Caco-2 (cell line): ENCODE results near the gene WDR11. TPM values are rescaled to one million over a fixed set of nuclear protein-coding genes. Genes with fewer than 3 reads are reported as not detected.

Source experiments
- BruUV-seq: library from RNA; stranded (reverse); fragments of 400-500 nt; replicated peaks from 2 replicates; lab custom pipeline; 2021; lab: Mats Ljungman, UMichigan
- CTCF ChIA-PET: fragments of 300-600 bp; sonication (Branson Sonifier 250); formaldehyde crosslinking; loops from one replicate; lab custom pipeline; 2022; ENCODE audit warnings: antibody characterized with exemption; lab: Charles Lee
- POLR2A ChIA-PET: fragments of 300-600 bp; sonication (Branson Sonifier 250); formaldehyde crosslinking; loops from one replicate; lab custom pipeline; 2022; ENCODE audit warnings: antibody characterized with exemption; lab: Charles Lee
- DNase-seq, 2 experiments: peaks; one replicate each; pipeline versions ENCODE4 v3.0.0 to v3.0.0-alpha.2; 2020 to 2022
- H3K27me3 ChIP-seq: replicated peaks from 2 replicates; pipeline ENCODE4 v1.6.0; 2011; ENCODE audit warnings: low read length; ENCODE audit not compliant: control insufficient read depth, insufficient read depth
- H3K36me3 ChIP-seq: 2 replicates; pipeline ENCODE4 v1.5.1; 2011; ENCODE audit warnings: low read length; ENCODE audit not compliant: control insufficient read depth, insufficient read depth
- H3K4me1 ChIP-seq: fragments of 250-450 bp; sonication (Bioruptor Pico); 2 replicates; pipeline ENCODE4 v1.5.1; 2020; ENCODE audit warnings: mild to moderate bottlenecking
- H3K4me3 ChIP-seq: 2 replicates; pipeline ENCODE4 v1.5.1; 2011; ENCODE audit warnings: low read depth, mild to moderate bottlenecking, control low read depth, low read length
- H3K9me3 ChIP-seq: fragments of 250-450 bp; sonication (Bioruptor Pico); 2 replicates; pipeline ENCODE4 v1.5.1; 2020; ENCODE audit warnings: mild to moderate bottlenecking, moderate library complexity
- H3K27ac Mint-ChIP-seq: one replicate; pipeline ENCODE4 v1.8.0; 2022; ENCODE audit warnings: mixed read lengths; ENCODE audit not compliant: unreplicated experiment
- H3K27me3 Mint-ChIP-seq: one replicate; pipeline ENCODE4 v1.8.0; 2022; ENCODE audit warnings: mixed read lengths; ENCODE audit not compliant: insufficient read depth, unreplicated experiment
- H3K36me3 Mint-ChIP-seq: one replicate; pipeline ENCODE4 v1.8.0; 2022; ENCODE audit warnings: mild to moderate bottlenecking, mixed read lengths; ENCODE audit not compliant: insufficient read depth, unreplicated experiment
- H3K4me1 Mint-ChIP-seq: one replicate; pipeline ENCODE4 v1.8.0; 2022; ENCODE audit warnings: low read depth, mixed read lengths; ENCODE audit not compliant: unreplicated experiment
- H3K4me3 Mint-ChIP-seq: one replicate; pipeline ENCODE4 v1.8.0; 2022; ENCODE audit warnings: mild to moderate bottlenecking, moderate library complexity, mixed read lengths; ENCODE audit not compliant: unreplicated experiment
- H3K9me3 Mint-ChIP-seq: one replicate; pipeline ENCODE4 v1.8.0; 2022; ENCODE audit warnings: mixed read lengths; ENCODE audit not compliant: unreplicated experiment
- CTCF ChIP-seq, 2 experiments: fragments of 200-600 bp in 1 of 2; IDR thresholded peaks; 1 replicate in 1 of 2; 2 replicates in 1 of 2; pipeline versions ENCODE4 v1.5.1 to v1.8.0; 2011 to 2022; ENCODE audit warnings: antibody characterized with exemption in 1 of 2, control low read depth in 1 of 2, inconsistent platforms in 1 of 2, low read depth in 1 of 2, low read length in 1 of 2, mild to moderate bottlenecking in 1 of 2, moderate library complexity in 1 of 2; ENCODE audit not compliant: insufficient read depth in 1 of 2, severe bottlenecking in 1 of 2, unreplicated experiment in 1 of 2
- intact Hi-C: fragments of 100-400 bp; cut with micrococcal nuclease; formaldehyde crosslinking; loops from one replicate; pipeline ENCODE4 v1.10.0; 2022; ENCODE audit not compliant: unreplicated experiment
- total RNA-seq: library from RNA; stranded (reverse); gene quantifications from 2 replicates; pipeline ENCODE4 v1.2.3, GENCODE V29; 2022

The WDR11 gene
- total RNA-seq, 1 experiment from 2014 or later = 59.2 TPM

GRCh38 chr10:120931423-120931822 lies 80.3 kb downstream of the WDR11 start:
- no TSS peak for BruUV-seq
- Mint-ChIP-seq H3K27ac (no peak overlapping the region), H3K36me3 (no peaks in the 10 kb centered on the region), H3K27me3 (no peaks in the 10 kb centered on the region), H3K4me1 (no peaks in the 10 kb centered on the region), H3K9me3 (peaks cover 11% of the 10 kb centered on the region), H3K4me3 (no peak overlapping the region)
- Histone ChIP-seq H3K4me3 (no peak overlapping the region), H3K27me3 (no peaks in the 10 kb centered on the region), H3K9me3 (no peaks in the 10 kb centered on the region), H3K4me1 (no peaks in the 10 kb centered on the region), H3K36me3 (no peaks in the 10 kb centered on the region)
- no peak for TF ChIP-seq CTCF (IDR thresholded peaks at IDR 0.05; ENCODE audit: insufficient read depth in 1 of 2, low read depth in 1 of 2, low read length in 1 of 2, severe bottlenecking in 1 of 2, unreplicated experiment in 1 of 2)
- intact Hi-C loops = no loop called here
- POLR2A ChIA-PET = no interaction called here
- CTCF ChIA-PET = no interaction called here
- no peak for DNase-seq

DNA sequence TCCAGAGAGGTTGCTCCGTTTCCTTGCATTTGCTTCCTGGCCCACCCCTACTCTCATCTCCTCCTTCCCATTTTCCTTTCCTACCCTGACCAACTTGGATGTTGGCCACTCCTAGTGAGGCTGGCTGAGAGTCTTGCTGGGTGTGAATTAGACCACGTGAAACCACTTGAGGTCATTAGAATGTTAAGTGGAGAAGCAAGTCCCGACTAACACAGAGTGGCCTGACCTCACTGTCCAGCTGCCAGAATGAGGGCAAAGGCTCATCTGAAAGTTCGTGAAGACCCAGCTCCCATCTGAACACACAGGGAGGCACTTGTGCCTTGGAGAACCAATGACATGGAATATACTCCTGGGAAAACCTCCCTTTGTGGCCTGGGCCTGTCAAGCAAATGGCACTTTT lies 80.8 kb downstream of the WDR11 start:
- POLR2A ChIA-PET = no interaction called here

GRCh38 chr10:120938822-120939221 lies 87.7 kb downstream of the WDR11 start:
- no peaks in the 10 kb centered on the region for H3K9me3 ChIP-seq
- no peak overlapping the region for H3K4me3 Mint-ChIP-seq

More for the DNA sequence above, 80.8 kb downstream of the WDR11 start:
- Histone ChIP-seq H3K4me1 (no peaks in the 10 kb centered on the region), H3K27me3 (no peaks in the 10 kb centered on the region), H3K36me3 (no peaks in the 10 kb centered on the region), H3K4me3 (no peak overlapping the region), H3K9me3 (no peaks in the 10 kb centered on the region)
- BruUV-seq = no TSS peak
- no peak for DNase-seq
- no peak for TF ChIP-seq CTCF (IDR thresholded peaks at IDR 0.05; ENCODE audit: insufficient read depth in 1 of 2, low read depth in 1 of 2, low read length in 1 of 2, severe bottlenecking in 1 of 2, unreplicated experiment in 1 of 2)
- CTCF ChIA-PET = no interaction called here
- Mint-ChIP-seq H3K4me1 (no peaks in the 10 kb centered on the region), H3K9me3 (peaks cover 13% of the 10 kb centered on the region), H3K27me3 (no peaks in the 10 kb centered on the region), H3K36me3 (no peaks in the 10 kb centered on the region), H3K27ac (no peak overlapping the region), H3K4me3 (no peak overlapping the region)
- intact Hi-C loops = no loop called here

More at GRCh38 chr10:120938822-120939221, 87.7 kb downstream of the WDR11 start:
- no peaks in the 10 kb centered on the region for H3K36me3 Mint-ChIP-seq
- intact Hi-C loops = no loop called here
- no peaks in the 10 kb centered on the region for H3K27me3 Mint-ChIP-seq
- ChIA-PET POLR2A (no interaction called here), CTCF (interaction anchor here (0.7 kb wide), 1 partner anchor 263 kb away, joined by 3 read pairs; no protein-coding TSS in a partner anchor)
- H3K4me1 Mint-ChIP-seq = peaks cover 13% of the 10 kb centered on the region
- H3K27ac Mint-ChIP-seq = no peak overlapping the region
- H3K4me3 ChIP-seq = no peak overlapping the region
- H3K4me1 ChIP-seq = peaks cover 13% of the 10 kb centered on the region
- BruUV-seq = no TSS peak
- no peaks in the 10 kb centered on the region for H3K36me3 ChIP-seq
- peaks cover 22% of the 10 kb centered on the region for H3K9me3 Mint-ChIP-seq
- no peak for DNase-seq
- no peaks in the 10 kb centered on the region for H3K27me3 ChIP-seq
- TF ChIP-seq CTCF (IDR thresholded peaks at IDR 0.05; ENCODE audit: insufficient read depth in 1 of 2, low read depth in 1 of 2, low read length in 1 of 2, severe bottlenecking in 1 of 2, unreplicated experiment in 1 of 2) = no peak
